B cell (primary cell): ENCODE measurements around the gene CDK6.

Experiments
- EZH2 ChIP-seq: IDR thresholded peaks from 2 replicates; pipeline ENCODE4 v1.6.1; 2012; ENCODE audit warnings: borderline replicate concordance, low read depth, mild to moderate bottlenecking, moderate library complexity, low read length; ENCODE audit not compliant: insufficient read depth, poor library complexity, severe bottlenecking
- TF ChIP-seq, protein P1 (sequence below): fragments of 200-600 bp; IDR thresholded peaks from one replicate; pipeline ENCODE4 v1.8.0; 2022; ENCODE audit warnings: antibody characterized with exemption, mild to moderate bottlenecking

DNA sequence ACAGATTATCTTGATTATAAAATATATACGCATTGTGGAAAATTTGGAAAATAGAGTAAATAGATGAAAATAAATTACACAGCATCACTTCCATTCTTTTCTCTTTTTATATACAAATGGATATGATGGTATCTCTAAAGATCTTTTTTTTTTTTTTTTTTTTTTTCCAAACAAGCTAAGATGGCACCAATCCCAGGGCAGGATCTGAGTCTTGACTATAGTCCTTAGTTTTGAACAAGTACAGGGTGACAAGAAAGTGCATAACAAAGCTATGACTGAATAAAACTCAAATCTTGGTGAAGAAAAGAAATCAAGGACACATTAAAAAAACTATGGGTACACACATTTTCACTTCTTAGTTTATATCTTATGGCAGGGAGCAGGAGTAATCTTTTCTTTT is 203.6 kb downstream of the CDK6 start:
- TF ChIP-seq, protein P1, sequence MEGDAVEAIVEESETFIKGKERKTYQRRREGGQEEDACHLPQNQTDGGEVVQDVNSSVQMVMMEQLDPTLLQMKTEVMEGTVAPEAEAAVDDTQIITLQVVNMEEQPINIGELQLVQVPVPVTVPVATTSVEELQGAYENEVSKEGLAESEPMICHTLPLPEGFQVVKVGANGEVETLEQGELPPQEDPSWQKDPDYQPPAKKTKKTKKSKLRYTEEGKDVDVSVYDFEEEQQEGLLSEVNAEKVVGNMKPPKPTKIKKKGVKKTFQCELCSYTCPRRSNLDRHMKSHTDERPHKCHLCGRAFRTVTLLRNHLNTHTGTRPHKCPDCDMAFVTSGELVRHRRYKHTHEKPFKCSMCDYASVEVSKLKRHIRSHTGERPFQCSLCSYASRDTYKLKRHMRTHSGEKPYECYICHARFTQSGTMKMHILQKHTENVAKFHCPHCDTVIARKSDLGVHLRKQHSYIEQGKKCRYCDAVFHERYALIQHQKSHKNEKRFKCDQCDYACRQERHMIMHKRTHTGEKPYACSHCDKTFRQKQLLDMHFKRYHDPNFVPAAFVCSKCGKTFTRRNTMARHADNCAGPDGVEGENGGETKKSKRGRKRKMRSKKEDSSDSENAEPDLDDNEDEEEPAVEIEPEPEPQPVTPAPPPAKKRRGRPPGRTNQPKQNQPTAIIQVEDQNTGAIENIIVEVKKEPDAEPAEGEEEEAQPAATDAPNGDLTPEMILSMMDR = no peak
- no peak for TF ChIP-seq EZH2
